ENCODE data around the gene ARRB1.

DNA sequence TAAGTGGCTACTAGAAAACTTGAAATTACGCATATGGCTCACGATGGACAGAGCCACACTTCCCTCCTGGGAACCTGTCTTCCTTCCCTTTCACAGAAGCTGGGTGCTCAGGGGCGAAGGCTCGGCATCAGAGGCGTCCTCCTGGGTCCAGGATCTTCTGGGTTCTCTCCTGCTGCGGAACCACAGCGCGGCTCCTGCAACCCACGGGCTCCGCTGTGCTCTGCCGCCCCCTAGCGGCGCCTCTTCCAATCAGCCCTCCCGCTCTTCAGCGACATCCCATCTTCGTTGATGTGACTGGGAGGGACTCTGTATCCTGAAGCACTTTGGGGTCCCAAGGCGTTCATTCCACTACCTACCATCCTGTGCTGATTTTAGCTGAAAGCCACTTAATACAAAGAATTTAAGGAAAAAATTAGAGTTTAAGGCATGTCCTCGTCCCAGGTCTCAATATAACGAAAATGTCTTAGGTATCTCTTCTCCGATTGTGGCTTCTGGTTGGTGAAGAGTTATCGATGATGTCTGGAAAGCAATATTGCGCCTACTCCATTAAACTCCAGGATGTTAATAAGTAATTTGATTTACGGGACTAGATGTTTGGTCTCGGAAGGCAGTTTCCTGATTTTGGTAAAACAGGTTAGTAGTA lies 33.1 kb upstream of the ARRB1 start:
- TF ChIP-seq POLR2A (IDR thresholded peaks at IDR 0.05; ENCODE audit: low read depth, low read length), result no peak
- no peak for TF ChIP-seq TAF1 (IDR thresholded peaks at IDR 0.05; ENCODE audit: borderline replicate concordance, low read depth, low read length)

Data from GM12892 (cell line).